Stimulated activated CD4-positive, alpha-beta T cell treated with anti-CD3 and anti-CD28 coated beads, TNF-alpha, amount 100 ng/mL, for 4 hours (primary cell): ENCODE data around the gene NDRG2.

Experiments
- DNase-seq, 3 experiments: peaks; one replicate each; pipeline ENCODE4 v3.0.0-alpha.2; 2020; ENCODE audit warnings: low read depth in 3 of 3

The NDRG2 gene

DNA sequence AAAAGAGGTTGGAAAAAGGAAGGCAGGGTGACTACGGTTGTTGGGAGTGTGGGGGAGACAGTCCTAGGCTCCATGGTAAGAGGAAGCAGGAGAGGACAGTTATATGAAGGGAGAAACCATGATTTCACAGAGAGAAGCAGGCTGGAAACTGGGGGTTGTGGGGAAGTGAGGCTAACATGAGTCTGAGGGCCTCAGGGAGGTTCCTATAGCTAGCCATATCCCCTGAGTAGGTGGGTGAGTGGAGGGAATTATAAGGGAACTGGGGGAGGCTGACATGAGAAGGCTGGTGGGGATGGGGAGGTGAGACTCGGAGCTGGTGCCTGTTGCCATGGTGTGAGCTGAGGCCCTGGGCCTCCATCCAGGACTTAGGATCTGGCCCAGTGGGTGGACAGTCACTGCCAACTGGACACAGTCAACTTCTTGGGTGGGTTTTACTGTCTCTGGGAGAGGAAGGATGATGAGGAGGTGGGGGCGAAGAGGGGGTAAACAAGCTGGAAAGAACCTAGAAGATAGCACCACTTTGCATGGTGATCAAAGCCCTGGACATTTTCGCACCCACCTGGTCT lies 8.4 kb upstream of the NDRG2 start:
- no peak for DNase-seq

DNA sequence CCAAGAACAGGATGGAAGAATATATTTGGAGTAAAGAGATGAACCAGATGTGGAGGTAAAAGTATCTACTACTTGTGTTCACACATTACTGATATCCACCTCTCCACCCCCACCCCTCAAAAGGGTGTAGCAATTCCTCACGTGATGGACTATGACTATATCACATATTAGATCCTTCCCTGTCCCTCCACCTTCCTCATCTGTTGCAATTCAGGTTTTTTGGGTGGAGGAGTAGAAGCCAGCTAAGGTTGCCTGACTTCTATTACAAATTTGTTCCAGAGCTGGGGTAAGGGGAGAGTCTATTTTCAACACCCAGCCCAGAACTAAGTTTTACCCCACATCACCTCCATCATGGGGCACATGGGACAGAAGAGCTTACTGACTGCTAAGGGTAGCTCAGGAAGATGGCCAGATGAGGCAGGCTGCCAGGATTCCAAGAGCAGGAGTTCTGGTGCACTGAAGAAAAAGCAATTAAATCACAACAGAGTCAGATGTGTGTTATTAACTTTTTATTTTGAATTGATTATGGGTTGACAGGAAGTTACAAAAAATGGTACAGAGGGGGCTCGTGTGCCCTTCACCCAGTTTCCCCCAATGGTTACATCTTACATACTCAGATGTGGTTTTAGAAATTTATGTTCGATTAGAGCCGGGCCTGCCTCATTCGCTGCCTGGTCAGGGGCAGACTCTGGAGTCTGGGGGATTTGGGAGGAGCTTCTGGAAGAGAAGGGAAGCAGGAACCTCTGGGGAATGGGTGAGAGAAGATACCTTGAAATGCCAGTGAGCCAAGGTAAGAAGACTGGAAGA lies 7.7 kb upstream of the NDRG2 start:
- no peak for DNase-seq

DNA sequence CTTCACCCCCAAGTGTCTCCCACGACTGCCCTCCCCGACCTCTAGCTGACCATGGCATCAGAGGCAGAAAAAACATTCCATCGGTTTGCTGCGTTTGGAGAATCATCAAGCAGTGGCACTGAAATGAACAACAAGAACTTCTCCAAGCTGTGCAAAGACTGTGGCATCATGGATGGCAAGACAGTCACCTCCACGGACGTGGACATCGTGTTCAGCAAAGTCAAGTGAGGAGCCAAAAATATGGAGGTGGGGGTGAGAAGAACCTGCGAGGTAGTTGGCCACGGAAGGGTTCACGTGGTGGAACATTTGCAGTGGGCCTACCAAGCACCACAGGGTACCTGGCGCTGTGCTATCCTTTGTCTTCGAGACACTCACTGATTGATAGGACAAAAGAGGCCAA lies 5.7 kb upstream of the NDRG2 start:
- no peak for DNase-seq

DNA sequence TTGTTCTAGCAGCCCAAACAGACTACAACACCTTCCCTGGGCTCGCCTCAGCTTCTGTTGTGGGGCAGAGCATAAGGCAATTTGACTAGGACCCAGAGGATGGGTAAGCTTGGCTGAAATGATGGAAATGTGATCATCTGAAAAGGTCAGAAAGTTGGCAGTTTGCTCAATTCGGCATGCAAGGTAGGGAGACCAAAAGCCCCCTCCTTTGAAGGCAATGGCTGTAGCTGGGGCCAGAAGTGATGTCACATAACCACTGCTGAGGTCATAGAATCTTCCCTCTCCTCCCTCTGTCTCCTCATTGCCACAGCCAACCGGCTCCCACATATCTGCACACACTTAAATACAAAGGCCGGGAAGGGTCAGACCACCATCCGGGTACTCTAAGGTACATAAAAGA lies 5.1 kb upstream of the NDRG2 start, which contains the start of gene TPPP2:
TPPP2 (plus strand) TSS at position 301 of the 400 bp plus-strand sequence. CDS start 365 bp downstream, outside the sequence.
- DNase-seq: no peak

DNA sequence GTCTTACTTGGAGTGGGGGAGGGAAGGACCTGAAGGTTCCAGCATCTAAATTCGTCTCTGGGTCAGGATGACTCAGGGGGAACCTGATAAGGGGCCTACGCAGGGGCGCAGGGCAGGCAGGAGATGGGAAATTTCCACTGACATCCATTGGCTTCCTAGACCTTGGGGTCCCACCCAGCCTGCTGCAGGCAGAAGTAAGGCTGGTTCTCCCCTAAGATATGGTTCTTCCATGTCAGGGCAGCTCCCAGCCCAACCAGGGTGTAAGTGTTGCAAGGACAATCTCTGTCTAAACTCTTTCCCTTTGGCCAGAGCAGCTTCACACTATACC lies 2.1 kb upstream of the NDRG2 start:
- DNase-seq: no peak

DNA sequence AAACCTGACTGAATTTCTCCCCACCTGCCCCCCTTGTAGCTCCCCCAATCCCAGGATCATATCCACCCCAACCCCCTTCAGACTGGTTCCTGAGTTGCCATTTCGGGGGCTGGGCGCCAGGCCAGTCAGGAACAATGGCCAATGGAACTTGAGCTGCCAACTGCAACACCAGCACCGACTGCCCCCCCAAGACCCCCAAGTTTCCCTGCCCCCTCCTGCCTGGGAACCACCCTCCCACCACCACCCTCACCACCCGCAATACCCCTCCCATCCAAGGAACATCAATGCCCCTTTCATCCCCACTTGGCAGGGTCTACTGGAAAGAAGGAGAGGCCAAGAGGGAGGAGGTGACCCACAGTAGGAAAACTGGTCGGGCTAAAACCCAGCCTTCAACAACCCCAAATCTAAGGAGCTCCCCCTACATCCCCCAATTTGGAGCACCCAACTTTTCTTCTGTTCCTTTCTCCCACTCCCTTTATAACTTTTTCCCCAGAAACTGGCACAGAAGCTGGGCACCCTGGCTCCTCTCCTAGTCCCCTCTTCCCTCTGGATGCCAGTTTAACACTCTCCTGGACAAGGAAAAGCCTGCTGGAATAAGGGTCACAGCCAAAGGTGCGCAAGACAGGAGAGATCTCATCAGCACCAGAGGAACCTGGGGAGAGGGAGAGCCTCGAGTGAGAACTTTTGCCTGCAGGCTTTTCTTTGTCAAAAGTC lies 1.6 kb upstream of the NDRG2 start:
- DNase-seq: no peak

DNA sequence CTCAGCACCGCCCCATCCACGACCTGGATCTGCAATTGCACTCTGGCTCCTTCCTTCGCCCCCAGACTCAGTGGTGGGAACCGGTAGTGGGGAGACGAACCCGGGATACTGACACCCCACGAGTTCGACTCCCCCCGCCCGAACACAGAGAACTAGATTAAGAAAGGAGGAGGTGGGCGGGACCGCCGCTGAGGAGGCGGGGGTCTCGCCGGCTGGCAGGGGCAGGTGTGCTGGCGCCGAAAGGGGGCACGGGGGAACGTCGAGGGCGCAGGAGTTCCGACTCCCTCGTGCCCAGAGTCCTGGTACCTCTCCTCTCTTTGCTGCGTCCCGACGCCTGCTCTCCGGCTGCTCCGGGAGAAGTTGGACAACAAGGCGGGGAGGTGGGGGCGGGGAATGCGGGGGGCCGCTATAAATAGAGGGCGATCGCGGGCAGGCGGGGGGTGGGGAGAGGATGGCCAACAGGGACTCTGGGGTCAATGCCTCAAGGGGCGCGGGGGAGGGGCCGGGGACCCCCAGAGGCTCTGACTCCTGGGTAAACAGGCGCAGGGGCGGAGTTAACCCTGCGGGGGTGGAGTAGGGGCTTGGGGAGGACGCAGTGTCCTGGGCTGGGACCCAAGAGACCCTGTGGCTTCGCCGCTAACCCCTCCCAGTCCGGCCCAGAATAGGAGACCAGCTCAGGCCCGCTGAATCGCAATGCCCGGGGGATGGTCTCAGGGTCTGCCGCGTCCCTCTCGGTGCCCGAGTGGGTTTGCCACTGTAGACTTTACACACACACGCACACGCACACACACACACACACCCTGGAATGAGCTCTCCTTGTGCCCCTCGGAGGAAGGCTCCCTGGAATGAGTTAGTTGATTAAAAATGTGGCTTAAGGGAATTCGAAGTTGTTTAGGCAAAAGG lies 761 bp upstream of the NDRG2 start:
- no peak for DNase-seq

DNA sequence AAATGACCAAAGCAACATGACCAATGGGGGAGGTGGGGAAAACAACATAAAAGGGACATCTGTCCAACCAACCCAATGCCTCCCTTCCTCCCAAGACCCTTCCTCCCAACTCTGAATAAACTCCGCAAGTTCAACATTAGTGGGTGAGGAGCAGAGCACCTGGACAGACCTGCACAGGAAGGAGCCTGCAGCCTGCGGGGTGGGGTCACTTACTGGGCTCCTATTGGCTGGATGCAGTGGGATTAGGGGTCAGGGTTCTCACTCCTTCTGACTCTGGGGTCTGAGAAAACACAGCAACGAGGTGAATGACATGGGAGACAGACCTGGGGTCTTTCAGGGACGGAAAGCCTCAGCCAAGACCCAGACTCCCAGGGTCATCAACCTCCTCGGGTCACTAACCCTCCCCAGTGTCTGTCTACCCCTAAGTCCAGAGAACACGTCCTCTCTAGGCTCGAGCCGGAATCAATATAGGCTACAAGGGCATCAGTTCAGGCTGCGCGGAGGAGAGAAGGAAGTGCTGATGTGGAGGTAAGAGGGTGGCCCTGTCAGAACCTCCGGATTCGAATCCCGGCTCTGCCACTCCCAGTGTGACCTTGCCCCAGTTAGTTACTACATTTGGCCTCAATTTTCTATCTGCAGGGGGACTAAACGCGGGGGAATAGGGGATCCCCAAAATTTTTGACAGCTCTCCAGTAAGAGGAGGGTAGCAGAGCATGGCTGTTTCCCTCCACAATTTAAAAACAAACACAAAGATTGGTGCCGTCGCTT lies 860 bp downstream of the NDRG2 start:
- no peak for DNase-seq

DNA sequence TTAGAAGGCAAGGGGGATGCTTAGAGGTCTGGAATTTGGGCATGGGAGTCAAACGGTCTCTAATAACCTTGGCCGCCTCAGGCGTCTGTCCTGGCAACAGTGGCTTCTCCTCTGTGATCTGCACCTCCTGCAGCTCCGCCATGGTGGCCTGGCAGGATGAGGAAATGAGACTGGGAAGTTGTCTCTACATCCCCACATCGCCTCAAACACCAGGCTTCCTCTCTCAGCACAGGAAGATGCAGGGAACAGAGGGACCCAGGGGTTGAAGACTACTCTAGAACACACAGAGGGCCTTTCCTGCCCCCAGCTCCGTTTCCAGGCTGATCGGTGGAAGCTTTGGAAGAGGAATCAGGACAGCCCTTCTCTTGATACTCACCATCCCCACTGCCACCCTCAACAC lies 1.7 kb downstream of the NDRG2 start:
- DNase-seq: no peak

DNA sequence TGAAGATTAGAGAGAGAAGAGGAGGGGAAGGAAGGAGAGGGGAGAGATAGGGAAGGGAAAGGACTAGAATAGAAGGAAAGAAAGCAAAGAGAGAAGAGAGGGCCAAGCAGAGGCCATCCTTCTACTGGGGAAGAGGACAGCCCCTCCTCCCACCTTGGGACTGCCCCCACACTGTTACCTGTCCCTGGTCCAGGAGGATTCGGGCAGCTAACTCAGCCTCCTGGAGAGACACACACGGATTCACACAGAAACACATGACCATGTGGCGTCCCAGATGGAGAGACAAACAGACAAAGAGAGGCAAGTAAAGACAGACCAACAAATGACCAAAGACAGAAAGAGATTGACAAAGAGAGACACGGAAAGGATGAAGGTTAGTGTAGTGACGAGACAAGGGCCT lies 2.2 kb downstream of the NDRG2 start:
- DNase-seq: no peak

DNA sequence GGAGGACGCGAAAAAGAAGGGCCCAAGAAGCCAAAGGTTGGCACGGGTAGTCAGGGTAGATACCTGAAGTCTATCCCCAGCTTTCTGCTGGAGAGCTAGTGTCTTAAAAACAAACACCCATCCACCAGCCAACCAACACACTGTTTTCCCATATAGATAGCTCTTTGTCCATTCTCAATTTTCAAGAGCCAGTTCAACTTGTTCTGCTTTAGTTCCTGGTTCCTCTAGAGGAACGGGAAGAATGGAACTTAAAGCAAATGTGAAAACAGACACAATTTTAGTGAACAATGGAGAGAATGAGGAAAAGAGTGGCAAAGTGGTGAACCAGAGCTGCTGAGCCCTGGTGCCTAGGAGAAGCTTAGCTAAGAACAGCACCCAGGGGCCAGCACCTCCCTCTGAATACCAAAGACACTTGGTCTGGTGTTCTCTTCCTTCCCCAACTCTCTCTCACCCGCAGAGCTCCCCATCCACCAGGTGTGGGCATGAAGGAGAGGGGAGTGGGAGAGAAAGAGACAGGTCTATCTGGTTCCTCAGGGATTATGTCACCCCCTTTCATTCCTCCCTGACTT lies 3.8 kb downstream of the NDRG2 start:
- no peak for DNase-seq

DNA sequence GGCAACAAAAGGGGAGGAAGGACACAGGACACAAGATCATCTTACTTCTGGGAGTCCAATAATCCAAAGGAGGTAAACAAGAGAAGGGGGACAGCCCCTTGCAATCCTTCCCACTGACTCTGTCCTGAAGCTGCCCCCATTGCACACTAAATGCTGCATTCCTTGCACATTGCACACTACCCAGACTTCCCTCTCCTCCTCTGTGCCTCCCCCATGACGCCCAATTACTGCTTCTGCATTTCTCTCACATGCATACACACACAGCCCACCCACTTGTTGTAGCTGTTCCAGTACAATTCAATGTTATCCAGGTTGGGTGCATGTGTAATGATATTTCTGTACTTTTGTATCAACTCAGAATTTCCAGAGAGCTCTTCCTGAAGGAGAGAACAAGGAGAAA lies 5.5 kb downstream of the NDRG2 start:
- no peak for DNase-seq

DNA sequence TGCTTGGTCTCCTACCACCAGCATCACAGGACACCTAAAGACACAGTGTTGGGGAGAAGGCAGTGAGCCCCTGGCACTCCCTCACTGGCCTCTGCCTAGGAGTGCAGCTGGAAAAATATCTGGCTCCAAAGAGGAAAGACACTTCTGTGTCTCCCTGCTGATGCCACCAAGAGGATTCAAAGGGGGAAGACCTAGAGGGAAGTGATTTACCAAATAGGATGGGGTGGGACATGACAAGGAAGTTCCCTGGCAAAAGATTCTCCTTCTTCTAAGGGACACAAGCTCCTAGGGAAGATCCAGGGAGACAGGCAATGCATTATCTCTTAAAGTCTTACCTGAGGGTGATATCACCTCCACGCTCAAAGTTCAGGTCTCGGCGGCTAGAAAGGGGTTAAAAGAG lies 6.1 kb downstream of the NDRG2 start:
- no peak for DNase-seq

DNA sequence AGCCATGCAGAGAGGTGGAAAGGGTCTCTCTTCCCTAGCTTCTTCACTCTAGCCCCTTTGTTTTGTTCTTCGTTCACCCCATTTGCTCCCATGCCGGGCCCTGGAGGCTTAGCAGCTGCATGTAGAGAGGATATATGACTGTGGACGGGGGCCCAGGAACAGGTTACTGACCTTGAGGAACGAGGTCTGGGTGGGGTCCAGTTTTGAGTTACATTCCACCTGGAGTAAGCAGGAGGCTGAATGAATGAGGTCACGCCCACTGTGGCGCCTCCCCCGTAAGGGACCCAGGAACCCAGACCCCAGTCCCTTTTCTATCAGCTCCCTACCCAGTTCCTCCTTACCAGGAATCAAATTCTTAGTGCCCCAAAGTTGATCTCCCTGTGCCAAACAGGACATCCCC lies 6.6 kb downstream of the NDRG2 start:
- DNase-seq: no peak

DNA sequence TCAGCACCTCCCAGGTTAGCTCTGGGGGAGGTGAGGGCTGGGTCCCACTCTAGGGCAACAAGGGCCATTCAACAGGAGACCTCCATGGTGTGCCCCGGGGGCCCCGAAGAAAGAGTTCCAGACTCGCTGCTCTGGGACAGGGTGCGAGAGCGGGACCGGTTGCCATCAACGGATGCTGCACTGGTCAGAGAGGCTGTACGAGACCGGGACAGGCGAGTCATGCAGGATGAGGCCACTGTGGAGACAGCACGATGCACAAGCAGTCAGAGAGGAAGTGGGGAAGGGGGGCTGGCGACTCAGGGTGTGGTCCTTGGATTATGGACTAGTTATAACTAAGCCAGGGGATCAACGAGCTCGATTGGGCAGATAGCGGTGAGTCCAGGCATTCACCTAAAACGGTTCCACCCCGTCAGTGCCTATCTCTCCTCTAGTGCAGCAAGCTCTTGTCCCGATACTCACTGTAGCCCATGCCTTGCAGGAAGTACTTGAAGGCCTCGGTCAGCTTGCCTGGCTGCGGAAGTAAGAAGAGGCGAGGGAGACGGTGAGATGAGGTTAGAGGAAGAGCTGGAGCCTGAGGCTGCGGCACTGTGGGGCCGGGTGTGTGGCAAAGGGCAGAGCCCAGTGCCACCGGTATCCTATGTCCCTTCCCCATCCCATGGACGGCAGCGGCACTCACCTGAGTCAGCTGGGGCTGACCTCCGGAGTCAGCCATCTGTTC lies 7.2 kb downstream of the NDRG2 start:
- DNase-seq: no peak

DNA sequence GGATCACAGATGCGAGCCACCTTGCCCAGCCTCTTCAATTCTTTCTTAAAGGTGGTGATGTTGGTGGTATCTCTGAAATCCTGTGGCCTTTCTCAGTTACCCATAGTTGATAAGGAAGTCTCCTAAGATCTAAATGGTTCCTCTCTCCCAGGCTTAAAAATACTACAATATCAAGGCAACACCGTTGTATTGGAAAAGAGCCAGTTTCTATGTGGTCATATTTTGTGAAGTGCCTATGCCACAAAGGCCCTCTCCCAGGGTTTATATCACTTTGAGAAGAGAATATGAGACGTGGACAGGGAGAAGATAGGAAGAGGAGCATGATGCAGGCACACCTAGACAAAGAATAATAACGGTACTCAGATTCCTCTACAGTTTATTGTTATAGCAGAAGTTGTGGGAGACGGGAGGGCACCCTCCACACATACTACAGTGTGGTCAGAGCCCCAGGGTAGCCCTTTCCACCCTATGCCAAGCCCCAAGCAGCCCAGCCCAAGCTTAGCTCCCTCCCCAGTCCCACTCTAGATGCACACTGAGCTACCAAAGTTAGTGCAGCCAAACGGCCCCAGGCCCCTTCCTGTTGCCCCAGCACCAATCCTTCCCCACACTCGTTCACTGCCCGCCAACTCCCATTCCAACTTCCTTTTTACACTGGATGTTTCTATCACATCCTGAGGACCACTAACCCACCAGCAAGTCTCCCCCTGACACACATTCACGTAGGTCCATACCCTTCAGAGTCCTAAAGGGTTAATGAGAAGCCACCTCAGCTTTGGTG lies 8.3 kb downstream of the NDRG2 start:
- DNase-seq: no peak

DNA sequence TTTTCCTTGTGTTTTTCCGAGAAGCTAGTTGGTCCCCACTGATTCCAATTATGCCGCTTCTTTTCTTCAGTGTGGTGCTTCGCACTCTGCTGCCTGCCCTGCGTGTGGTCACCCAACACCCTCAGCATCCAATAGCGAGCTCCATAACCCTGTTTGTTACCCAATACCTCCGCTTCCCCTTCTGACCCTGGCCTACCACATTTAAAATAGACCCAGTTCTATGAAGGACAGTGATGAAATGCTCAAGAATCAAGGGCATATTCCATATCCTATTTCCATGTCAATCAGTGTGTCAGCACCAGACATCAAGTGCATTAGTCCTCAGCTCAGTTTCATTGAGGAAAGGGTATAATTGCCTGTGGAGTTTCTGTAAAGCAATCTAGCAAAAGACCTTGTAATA lies 9.5 kb downstream of the NDRG2 start:
- DNase-seq: no peak

DNA sequence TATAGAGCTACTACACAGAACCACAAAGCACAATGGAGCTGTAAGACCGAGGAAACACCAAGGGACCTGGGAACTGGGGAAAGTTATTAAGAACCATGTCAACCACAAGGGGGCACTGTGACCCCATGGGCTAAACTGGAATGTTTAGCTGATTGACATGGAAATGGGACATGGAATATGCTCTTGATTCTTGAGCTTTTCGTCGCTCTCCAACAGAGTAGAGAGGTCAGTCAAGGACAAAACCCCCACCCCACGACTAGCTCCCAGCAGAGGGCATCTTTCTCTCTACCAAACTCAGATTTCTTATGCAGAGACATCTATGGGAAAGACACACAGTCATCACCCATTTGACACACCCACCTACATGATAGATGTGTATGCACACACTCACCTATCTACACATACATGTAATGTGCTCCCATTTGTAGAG lies 10.1 kb downstream of the NDRG2 start:
- DNase-seq: peak; percentile 57 to 74 (median 68)

DNA sequence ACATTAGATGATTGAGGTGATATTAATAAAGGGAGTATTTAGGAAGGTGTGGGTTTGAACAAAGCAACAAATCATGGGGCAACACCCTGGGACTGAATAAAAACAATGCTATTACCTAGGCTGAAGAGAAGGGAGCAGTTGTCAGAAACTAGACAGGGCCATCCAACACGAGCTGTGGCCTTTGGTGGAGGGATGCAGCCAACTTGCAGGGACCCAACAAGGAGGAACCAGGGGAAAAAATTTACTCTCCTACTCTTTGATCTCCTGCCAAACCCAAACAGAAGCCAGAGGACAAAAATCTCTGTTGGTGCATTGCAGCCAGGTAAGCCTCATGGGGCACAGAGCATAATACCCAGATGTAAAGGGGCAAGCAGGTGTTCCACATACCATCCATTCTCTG lies 13.7 kb downstream of the NDRG2 start:
- no peak for DNase-seq
